Stimulated activated CD4-positive, alpha-beta T cell treated with anti-CD3 and anti-CD28 coated beads, Interleukin-2, amount 100 ng/mL, for 48 hours (primary cell): ENCODE results near the gene ADAMTS17.

Experiments used
- DNase-seq, 2 donors: peaks; one replicate each; pipeline ENCODE4 v3.0.0-alpha.2; 2020

The ADAMTS17 gene

DNA sequence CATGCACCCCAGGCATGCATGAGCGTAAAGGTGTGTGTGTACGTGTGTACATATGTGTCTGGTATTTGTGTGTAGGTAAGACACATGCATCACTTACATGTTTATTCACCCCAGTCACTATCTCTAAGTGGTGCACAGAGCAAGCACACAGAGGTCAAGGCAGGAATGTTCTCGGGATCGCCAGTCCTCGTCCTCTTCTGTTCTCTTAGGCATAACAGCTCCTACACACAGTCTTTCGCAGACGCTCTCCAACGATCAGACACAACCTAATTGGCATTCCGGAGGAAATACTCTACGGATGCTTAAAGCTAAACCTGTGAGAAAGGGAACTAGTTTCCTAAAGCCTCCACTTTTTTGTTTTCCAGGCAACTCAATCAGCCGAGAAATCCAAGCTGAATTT lies 95.9 kb downstream of the ADAMTS17 start:
- no peak for DNase-seq

- DNase-seq: no peak
Observed at GRCh38 chr15:100245487-100245820, 96.3 kb downstream of the ADAMTS17 start.

DNA sequence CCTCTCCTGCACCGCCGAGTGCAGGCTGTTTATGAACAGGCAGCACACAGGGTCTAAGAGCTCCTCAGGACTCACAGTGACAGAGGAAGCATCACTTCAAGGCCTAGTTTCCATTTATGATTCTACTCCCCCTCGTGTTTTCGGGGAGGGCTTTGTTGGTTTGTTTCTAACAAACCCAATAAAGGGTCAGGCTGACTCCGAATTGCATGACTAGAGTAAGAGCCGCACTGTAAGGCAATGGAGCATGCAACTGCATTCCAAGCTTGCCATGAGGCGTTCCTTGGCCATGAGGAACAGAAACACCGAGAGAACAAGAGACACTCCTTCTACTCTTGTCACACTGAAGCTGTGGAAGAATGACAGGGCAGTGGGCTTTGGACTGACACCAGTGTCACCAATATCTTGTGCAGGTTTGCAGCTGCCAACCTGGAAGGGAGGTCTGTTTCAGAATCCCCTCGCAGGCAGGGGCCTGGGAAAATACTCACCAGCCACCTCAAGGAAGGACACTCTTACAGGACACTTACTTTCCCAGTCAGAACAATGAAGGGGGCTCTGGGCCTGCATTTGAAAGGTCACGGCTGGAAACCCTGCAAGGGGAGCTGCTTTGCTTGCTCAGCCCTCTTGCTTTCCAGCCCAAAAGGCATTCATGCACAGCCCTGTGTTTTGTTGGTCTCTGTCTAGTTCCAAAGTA lies 96.8 kb downstream of the ADAMTS17 start:
- DNase-seq: no peak

DNA sequence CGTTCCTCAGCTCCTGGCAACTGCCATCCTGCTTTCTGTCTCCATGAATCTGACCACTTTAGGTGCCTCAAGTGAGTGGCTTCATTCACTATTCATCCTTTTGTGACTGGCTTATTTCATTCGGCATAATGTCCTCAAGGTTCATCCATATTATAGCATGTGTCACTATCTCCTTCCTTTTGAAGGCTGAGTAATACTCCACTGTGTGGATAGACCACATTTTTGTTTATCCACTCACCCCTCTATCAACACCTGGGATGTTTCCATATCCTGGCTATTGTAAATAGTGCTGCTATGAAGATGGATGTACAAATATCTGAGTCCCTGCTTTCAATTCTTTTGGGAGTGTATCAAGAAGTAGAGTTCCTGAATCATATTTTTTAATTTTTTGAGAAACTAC lies 98.8 kb downstream of the ADAMTS17 start:
- DNase-seq: no peak

GRCh38 chr15:100241572-100242482 lies 99.9 kb downstream of the ADAMTS17 start:
- no peak for DNase-seq

GRCh38 chr15:100236981-100237720 lies 104.6 kb downstream of the ADAMTS17 start:
- DNase-seq: no peak

- DNase-seq: no peak
Observed at GRCh38 chr15:100235030-100235617, 106.7 kb downstream of the ADAMTS17 start.

GRCh38 chr15:100234158-100235029 lies 107.4 kb downstream of the ADAMTS17 start:
- no peak for DNase-seq

- DNase-seq: no peak
Observed at GRCh38 chr15:100230784-100231183, 111.0 kb downstream of the ADAMTS17 start.

DNA sequence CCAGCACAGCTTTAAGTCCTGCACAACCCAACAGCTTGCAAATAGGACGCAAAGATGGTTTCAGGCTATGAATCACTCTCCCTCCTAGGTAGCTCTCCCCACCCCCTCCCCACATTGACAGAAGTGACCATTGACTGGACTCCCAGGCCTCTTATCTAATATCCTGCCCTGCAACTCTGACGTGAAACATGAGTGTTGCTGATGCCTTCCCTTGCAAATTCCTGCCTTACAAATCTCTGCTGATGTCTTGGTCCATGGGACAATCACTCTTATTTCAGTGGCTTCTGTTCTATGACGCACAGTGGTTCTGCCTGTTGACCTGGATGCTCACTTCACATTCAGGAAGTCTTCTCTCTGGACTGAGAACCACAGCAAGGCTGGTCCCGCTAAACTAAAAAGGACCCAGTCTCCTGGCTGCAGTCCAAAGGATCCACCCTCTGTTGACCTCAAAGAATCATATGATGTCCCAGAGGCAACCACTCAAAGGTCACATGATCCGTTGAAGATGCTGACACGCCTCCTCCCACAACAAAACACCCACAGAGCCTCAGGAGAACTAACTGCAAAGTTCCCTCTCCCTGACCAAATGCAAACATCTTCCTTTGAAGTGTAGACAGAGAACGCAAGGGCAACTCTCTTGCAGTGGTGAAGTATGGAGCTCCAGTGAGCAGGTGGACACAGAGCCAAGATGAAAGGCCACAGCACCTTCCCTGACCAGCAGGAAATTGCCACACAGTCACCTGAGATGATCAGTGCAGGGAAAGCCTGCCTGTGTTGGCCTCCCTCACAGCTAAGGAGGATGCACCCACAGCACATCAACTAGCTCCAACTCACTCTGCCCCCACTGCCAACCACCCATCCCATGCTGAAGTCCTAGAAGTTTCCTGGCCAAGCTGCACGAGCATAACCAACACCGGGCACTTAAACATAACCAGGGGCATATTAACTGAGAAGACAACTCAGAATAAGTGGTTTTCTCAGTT lies 112.3 kb downstream of the ADAMTS17 start:
- DNase-seq: no peak

DNA sequence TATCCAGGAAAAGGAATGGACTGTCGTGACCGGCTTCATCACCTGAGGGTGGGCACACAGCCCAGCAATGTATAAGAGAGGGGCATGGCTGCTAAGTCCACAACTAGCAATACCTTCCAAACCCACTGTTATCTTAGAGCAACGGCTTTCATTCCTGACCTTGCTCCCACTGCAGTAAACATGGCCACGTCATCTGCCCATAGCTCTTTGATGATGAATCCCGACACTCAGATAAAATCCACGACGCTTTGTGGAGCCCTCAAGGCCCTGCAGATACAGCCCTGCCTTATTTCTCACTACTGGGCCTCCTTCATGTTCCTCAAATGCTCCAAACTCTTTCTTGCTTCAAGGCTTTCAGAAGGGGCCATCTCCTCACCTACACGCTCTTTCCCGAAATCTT lies 114.0 kb downstream of the ADAMTS17 start:
- no peak for DNase-seq

- DNase-seq: no peak
Observed at GRCh38 chr15:100226107-100226506, 115.7 kb downstream of the ADAMTS17 start.

DNA sequence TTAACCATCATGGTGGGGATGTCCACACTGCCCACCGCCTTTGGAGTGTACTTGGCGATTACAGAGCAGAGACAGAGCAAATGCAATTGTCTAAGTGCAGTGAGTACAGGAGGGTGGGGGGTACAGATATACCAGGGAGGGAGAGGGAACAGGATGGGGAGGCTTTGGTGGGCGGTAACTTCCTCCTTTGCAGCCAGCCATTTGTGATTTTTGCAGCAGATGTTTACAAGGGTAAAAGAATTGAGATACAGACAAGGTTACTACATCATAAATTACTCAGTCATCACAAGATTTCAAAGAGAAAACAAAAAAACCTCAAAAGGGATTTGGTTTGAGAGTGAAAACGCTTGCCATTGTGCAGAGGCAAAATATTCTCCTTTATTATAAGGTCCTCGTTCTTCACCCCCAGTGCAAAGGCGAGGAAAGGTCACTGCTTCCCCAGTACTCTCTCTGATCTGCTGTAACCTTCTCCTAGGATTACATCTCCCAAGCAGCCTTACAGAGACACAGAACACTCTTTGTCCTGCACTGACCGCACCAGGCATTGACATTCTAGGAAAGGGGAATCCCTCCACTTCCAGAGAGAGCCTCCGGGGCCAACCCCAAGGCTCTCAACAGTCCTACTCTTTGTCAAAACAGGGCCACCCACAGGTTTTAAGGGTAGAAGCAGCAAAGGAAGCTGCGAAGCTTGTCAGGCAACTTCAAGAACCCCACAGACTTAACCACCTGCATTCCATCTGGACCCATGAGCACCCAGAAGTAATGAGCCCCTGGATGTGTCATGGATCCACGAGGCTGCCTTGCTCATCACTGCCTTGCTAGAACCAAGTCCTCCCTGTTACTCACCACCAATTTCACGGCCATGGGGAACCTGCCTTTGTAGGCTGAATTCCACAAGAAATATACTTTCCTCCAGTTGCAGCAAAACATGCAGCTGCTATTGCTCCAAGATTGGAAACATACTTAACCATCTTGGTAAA lies 117.3 kb downstream of the ADAMTS17 start:
- DNase-seq: no peak

- DNase-seq: no peak
Observed at GRCh38 chr15:100222349-100222715, 119.4 kb downstream of the ADAMTS17 start.

- DNase-seq: no peak
Observed at GRCh38 chr15:100221471-100222348, 120.1 kb downstream of the ADAMTS17 start.

DNA sequence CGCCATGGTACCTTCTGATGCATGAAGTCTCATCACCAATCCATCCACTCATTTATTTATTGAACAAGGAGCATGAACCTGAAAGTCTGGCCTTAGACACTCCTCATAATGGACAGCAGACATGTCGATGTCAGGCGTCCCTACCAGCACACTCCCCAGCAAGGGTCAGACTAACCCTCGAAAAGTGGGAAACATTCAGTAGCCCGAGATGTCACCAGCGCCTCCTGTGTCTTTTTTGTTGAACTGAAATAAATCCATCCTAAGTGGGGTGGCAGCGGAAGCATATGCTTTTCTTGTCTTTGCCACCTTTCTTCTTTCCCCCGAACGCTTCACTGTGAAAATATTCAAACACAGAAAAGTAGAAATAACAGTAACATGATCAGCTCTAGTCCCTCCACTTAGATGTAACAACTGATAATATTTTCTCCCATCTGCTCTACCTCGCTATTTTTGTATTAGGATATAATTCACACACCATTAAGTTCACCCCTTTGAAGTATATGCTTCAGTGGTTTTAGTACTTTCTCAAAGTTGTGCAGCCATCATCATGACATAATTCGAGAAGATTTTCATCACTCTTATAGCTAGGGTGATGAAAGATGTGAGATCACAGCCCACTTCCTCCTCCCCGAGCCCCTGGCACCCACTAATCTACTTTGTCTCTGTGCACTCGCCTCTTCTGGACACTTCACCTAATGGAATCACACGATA lies 121.6 kb downstream of the ADAMTS17 start:
- no peak for DNase-seq

DNA sequence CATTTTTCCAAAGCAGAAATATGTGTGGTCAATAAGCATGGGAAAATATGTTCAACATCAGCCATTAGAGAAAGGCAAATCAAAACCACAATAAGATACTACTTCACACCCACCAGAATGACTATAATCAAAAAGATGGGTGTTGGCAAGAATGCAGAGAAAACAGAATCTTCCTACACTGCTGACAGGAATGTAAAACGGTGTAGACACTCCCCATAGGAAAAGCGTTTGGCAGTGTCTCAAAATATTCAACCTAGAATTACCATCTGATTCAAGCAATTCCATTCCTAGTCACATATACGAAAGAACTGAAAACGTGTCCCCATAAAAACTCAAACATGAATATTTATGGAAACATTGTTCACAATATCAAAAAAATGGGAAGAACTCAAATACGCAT lies 123.3 kb downstream of the ADAMTS17 start:
- DNase-seq: no peak

DNA sequence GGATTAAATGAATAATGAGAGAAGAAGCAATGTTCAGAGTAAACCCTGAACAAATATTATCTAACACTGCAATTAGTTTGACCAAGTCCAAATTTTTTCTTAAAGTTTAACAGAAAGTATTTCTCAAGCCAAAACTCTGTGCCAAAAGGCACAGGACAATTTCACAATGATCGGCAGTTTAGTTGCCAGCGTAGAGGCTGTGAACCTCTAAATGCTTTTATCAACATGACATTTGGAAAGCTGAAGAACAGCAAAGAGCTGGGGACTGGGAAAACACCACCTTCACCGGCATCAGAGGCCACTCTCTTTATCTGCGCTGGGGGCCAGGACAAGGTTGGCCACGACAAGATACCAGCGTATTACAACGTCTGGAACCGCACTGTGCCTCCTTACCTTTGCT lies 125.6 kb downstream of the ADAMTS17 start:
- no peak for DNase-seq
